Activated CD4-positive, alpha-beta T cell treated with anti-CD3 and anti-CD28 coated beads, Interleukin-2, amount 50 U/mL, for 1 hour (primary cell): Measurements from ENCODE around the gene NRAP.

Experiments
- DNase-seq: peaks from one replicate; pipeline ENCODE4 v3.0.0-alpha.2; 2020

Gene NRAP

GRCh38 chr10:113555751-113556150 lies 108.1 kb downstream of the NRAP start:
- no peak for DNase-seq

- DNase-seq, result no peak
Measured at GRCh38 chr10:113555245-113555644, 108.6 kb downstream of the NRAP start.

DNA sequence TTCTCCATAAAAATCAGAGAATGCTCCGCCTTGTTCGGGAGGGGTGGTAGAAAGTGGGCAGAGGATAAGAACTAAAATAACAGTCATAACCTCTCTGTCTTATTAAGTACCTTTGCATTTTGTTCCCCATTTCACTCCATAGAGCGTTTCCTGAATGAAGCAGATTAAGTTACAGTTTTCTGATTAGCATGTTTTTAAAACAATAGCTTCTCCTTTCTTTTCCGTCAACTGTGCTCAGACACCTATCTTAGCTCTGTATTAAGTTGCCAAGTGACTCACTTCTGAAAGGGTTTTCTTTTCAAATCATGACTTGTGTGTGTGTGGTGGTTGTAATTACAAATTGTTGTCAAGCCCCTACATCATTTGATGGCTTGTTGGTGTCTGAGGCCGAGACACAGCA lies 109.6 kb downstream of the NRAP start:
- no peak for DNase-seq

GRCh38 chr10:113553149-113553548 lies 110.7 kb downstream of the NRAP start:
- no peak for DNase-seq

DNA sequence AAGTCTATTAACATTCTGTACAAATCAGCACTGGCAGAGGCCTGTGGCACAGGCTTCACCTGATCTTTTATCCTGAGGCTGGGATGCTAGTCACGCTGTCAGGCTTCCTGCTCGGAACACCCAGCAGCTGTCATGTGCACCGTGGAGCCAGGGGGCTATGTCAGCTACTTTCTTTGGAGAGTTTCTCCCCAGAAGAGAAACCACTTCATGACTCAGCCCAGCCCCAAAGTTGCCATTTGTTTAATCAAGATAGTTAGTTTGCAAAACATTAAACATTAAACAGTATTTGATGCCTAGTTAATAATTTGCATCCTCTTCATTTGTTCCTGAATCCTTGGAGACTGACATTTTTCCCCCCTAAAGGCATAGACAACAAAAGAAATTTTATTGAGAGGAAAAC lies 111.1 kb downstream of the NRAP start, which contains the start of gene HABP2:
Gene HABP2, plus strand, starts transcription at position 353 of the 400 bp plus-strand sequence. CDS start 69 bp downstream, outside the sequence.
- no peak for DNase-seq

- no peak for DNase-seq
Measured at GRCh38 chr10:113552014-113552413, 111.8 kb downstream of the NRAP start.

DNA sequence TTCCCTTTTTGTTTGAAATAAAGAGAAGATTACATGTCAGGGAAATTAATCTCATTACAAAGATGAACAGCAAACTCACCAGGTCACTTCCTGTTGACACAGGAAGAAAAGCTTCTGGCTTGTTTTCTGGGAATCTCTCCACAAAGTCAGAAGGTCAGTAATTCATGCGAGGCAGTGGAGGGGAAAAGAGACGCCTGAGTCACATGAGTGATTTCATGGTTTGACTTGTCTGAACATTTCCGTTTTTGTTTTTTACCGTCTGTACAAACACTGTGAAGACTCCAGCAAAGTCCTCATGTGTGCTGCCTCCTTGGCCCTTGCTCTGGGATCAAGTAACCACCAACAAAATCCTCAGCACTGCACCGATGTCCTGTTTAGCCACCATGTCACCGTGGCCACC lies 113.5 kb downstream of the NRAP start:
- DNase-seq, result no peak

DNA sequence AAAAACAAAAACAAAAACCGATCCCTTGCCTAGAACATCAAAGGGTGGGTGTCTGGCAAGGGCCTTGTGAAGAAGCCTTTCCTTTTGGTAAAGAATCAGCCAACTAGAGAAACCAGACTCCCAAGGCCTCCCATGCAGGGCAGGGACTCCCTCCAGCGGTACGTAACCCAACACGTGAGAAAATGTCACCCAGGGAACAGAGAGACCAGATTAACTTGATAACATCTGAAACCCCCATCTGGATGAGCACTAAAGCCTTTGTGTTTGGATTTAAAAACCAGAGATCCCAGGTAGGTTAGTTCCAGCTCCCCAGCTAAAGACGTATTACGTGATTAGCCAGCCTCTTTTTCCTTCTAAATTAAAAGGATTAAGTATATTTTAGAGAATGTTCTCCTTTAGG lies 114.0 kb downstream of the NRAP start:
- no peak for DNase-seq

GRCh38 chr10:113547426-113547825 lies 116.4 kb downstream of the NRAP start:
- DNase-seq, result no peak

GRCh38 chr10:113544392-113544791 lies 119.4 kb downstream of the NRAP start:
- DNase-seq, result no peak

DNA sequence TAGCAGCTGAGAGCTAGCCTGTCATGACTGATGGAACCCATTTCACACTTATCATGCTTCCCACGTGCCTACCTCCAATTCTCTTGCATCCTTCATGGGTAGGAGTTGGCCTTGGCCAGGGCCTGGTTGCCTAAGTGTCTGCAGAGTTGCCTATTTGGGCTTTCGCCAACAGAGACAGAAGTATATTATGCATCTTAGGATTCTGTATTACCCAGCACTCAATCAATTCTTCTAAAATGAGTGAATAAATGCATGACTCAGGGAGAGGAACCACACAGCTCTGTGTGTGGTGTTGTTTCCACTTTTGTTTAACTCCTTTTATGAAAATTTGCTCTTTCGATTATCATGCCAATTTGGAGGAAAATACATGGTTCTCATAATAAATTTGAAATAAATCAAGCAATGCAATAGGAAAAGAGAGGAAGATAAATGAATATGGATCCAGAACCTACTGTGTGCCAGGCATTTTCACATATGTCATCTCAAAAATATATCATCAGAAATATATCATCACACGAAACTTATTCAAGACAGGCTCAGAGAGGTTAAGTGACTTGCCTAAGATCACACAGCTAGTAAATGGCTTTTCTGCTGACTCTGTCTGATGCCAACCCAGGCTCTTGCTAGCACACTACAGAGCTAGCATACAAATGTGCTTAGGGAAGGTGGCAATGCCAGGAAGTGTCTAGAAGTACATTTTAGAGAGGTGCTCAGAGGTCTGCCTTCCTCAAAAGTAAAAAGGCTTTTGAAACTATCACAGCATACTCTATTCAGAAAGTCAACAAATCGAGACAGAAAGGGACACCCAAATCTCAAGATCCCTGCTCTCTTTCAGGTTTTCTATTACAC lies 120.5 kb downstream of the NRAP start:
- no peak for DNase-seq

GRCh38 chr10:113541549-113541927 lies 122.3 kb downstream of the NRAP start:
- no peak for DNase-seq

DNA sequence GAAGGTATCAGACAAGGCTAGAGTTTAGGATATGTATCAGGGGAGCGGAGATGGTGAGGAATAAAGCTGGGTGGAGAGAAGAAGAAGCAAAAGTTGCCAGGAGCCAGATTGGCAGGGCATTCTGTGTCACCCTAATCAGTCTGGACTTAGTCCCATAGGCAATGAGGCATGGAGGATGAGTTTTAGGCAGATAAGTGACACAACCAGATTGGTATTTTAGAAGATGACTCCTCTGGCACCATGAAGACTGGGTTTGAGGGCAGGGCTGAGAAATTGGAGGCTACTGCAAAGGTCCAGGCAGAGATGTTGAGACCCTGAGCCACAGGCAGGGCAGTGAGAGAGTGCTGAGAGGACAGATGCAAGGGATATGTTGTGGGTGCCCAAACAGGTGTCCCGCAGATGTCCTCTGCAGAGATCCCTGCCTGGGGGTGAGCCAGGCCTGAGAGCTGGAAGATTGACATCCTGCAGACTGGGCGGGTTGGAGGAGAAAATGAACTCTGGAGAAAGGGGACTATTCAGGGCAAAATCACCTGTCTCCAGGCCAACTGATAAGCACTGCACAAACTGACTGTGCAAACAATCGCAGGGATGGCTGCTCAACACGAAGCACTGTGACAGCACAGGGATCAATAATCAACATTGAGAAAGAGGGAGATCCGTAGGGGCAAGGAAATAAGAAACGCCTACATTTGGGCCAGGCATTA lies 122.8 kb downstream of the NRAP start:
- DNase-seq, result no peak

GRCh38 chr10:113539789-113540188 lies 124.1 kb downstream of the NRAP start:
- DNase-seq, result no peak
